ENCODE results near the gene CEACAM1.
"Not testable (repeated sequence)": the region's sequence is repeated elsewhere in the genome, so short reads cannot be mapped to it uniquely, and the experiment has no call there.

CEACAM1 gene

DNA sequence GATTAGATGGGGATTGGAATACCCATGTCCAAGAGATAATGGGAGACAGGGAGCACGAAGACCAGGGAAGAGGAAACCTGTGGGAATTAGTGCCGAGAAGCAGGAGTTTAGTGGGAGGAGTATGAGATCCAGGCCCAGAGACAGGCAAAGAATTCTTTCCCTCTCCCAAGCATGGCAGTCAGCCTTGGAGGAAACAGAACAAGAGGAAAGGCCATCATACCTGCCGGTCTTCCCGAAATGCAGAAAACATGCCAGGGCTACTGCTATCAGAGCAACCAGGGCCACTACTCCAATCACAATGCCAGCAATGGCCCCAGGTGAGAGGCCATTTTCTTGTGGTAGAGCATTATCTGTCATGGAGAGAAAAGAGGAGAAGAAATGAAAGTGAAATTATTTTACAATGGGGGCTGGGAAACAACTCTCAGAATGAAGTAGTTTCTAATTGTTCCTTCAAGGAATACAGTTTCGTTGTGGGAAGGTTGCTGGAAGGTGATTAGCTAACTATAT lies 16.1 kb downstream of the CEACAM1 start:
- DNase-seq (ENCODE audit: low spot score): no peak

DNA sequence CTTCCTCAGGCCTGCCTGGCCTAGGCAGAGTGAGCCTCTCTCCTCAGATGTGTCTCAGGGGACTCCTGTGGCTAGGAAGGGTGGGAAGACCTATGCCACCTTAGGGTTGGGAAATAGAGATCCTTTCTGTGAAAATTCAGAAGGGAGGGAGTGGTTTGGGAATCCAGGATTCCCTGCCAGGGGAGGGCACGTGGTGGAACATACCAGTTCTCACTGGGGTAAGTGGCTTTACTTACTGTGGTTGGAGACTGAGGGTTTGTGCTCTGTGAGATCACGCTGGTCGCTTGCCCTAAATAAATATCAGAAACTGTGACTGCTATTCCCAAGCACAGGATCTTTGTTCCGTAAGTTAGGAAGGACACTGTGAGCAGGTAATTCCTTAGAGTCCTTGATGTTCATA lies 16.9 kb downstream of the CEACAM1 start:
- DNase-seq (ENCODE audit: low spot score): no peak

DNA sequence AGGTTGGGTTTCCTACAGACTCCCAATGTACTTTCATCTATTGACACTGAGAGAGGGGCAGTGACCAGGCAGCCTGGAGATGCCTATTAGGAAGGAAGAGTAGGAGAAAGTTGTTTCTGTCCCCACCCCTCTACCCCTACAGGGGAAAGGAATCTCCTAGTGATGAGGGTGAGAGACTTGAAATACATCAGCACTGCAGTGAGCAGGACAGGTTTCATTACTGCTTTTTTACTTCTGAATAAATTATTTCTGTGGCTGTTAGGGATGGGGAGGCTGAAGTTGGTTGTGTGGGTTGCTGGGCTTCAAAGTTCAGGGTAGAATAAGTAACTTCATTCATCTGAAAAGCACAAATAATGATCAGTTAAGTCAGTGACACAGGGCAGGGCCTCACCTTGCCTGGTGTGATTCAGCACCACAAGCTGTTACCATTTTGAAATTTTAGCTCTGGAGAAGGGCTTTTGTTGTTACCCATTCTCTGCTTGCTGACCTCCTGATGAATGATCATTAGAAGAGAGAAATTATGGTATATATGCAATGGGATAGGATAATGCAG lies 19.3 kb downstream of the CEACAM1 start:
- no peak for DNase-seq (ENCODE audit: low spot score)

DNA sequence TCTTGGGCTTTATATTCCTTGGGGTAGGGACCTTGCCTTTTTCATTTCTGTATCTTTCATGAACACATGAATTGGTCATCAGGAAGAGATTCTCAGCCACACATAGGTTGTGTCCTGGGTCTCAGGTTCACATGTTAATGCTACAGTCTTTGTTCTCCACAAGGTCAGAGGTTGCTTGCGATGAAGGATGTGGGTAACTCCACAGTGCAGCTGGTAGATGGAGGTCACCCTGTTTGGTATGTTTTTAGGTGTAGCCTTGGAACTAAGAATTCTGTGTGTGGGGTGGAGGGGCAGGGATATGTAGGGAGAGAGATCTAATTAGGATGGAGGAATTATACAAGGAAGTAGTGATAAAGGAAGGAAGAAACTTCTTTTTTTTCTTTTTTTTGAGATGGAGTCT lies 23.2 kb downstream of the CEACAM1 start:
- DNase-seq (ENCODE audit: low spot score): no peak

DNA sequence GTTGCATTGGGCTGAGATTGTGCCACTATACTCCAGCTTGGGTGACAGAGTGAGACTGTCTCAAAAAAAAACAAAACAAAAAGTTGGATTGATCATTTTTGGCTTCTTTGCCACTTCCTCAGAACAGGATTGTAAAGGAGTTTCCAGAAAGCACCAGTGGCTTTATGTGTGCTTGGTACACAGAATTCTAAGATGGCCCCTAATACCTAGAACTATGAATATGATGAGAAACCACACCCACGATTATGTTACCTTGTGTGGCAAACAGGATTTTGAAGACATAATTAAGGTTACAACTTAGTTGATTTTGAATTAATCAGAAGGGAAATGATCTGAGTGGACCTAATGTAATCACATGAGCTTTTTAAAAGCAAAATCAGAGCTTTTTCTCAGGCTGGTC lies 26.5 kb downstream of the CEACAM1 start:
- no peak for DNase-seq (ENCODE audit: low spot score)

DNA sequence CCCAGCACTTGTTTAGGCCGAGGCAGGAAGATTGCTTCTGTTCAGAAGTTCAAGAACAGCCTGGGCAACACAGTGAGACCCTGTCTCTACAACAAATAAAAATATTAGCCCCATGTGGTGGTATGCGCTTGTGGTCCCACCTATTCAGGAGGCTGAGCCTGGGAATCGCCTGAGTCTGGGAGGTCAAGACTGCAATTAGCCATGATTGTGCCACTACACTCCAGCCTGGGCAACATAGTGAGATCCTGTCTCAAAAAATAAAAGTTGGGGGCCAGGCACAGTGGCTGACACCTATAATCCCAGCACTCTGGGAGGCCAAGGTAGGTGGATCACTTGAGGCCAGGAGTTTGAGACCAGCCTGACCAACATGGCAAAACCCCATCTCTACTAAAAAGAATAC lies 27.0 kb downstream of the CEACAM1 start:
- DNase-seq (ENCODE audit: low spot score): not testable (repeated sequence)

DNA sequence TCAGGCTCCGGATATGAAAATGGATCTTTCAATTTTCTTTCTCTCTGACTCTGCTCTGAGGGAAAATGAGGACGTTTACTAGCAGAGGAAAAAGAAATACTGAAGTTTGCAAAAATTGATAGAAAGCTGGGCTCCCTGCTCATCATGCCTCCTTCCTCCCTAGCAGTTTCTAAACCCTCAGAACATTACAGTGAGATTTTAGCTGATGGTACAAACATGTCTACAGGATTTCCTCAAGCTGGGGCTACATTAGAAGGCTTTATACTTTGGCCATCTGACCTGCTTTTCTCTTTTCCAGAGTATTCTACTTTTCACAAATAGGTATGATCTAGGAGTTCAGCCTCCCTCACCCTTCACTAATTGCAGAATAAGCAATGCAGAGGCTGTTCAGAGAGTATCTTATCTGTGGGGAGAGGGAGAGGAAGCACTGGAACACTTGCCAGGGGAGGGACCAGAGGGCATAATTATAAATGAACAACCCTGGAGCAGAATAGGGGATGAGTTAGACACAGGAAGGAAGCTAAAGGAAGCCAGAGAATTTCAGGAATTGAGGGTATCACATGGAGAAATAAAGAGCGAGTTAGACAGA lies 30.0 kb downstream of the CEACAM1 start:
- no peak for DNase-seq (ENCODE audit: low spot score)

DNA sequence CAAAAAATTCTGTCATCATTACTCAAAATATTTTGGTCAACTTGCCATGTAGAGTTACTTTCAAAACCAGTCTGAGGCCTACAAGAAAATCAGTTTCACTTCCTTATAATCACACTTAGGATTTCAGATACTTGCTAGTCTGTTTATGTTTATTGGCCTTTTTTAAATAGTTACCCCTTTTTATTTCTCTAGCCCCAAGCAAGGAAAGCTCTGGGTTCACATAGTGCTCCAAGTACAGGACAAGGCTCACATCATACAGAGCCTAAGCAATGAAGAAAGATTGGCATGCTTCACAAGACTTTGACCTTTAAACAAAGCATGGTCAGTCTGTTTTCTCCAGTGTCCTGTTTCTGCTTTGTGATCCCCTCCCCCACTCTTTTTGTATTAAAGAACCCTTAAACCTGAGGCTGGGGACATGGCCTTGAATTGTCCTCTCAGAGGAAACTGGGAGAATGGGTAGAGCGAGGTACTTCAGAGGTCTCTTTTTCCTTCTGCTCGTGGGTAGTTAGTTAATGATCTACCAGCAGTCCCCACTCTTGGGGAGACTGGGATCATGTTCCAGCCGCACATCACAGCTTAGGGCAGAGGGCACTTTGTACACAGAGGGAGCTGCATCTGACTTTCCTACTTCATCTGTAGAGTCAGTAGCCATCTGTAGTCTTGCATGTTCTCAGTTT lies 30.7 kb downstream of the CEACAM1 start:
- no peak for DNase-seq (ENCODE audit: low spot score)

DNA sequence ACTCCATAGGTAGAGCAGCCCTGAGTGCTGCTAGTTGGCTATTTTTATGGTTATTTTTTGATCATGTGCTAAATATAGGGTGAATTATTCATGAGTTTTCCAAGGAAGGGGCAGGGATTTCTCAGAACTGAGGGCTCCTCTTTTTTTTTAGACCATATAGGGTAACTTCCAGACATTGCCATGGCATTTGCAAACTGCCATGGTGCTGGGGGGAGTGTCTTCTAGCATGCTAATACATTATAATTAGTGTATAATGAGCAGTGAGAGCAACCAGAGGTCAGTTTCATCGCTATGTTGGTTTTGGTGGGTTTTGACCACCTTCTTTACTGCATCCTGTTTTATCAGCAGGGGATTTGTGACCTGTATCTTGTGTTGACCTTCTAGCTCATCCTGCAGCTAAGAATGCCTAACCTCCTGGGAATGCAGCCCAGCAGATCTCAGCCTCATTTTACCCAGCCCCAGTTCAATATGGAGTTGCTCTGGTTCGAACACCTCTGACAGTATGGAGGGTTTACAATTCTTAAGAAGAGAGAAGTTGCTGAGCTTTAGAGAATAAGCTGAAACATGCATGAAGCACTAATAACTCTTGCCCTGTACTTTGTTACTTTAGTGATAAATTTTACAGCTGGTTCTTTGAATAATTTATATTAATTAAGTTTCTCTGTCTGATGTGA lies 31.7 kb downstream of the CEACAM1 start:
- DNase-seq (ENCODE audit: low spot score): no peak

DNA sequence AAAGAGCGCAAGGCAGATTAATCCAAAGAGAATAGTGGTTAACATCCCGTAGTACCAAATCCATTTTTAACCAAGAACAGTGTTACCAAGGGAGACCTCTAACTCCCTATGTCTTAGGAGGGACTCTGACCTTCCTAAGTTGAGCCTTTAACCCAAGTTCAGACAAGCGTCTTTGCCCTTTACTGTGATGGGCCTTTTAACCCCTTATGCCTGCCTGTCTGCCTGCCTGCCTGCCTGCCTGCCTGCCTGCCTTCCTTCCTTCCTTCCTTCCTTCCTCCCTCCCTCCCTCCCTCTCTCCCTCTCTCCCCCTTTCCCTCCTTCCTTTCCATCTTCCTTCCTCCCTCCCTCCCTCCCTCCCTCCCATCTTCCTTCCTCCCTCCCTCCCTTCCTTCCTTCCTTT lies 32.6 kb downstream of the CEACAM1 start:
- DNase-seq (ENCODE audit: low spot score): no peak

DNA sequence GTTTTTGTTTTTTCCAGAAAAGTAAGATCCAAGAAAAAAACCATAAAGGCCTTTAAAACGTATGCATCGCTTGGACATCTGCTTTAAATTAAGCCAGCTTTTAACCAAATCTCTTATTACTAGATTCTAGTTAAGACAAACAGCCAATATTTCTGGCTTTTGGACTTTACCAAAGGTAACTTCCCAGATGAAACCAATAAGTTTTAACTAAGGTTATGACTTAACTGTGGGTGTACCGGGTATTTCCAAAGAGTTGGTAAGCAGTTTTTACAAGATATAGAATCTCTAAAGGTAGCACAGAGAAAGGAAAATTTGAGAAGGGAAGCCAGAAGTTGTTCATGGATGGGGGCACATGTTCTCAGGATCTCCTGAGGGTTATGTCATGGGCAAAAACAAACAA lies 34.0 kb downstream of the CEACAM1 start:
- no peak for DNase-seq (ENCODE audit: low spot score)

DNA sequence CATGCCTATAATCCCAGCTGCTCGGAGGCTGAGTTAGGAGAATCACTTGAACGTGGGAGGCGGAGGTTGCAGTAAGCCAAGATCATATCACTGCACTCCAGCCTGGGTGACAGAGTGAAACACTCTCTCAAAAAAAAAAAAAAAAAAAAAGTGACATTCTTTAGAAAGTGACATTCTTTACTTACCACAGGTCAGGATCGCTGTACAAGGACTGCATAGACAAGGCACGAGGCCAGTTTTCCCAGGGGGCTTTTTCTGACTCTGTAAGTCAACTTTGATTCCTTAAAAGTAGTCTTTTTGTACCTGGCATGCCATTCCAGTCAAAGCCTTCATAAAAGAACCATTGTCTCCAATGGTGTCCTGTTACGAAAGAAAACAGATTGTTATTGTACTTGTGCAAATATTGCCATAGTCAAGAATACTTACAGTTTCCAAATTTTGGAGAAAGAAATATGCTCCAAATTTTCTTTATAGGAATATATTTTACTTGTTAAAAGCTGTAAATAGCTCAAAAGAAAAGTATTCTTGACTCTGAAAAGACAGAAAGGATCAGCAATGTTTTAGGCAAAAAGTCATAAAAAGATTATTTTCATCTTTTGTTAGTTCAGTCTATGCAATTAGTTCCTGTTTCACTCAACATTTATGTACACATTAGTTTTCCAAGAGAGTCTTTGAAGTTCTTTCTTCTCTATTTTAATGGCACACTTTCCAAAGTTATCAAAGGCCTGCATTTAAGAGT lies 39.3 kb downstream of the CEACAM1 start:
- no peak for DNase-seq (ENCODE audit: low spot score)

DNA sequence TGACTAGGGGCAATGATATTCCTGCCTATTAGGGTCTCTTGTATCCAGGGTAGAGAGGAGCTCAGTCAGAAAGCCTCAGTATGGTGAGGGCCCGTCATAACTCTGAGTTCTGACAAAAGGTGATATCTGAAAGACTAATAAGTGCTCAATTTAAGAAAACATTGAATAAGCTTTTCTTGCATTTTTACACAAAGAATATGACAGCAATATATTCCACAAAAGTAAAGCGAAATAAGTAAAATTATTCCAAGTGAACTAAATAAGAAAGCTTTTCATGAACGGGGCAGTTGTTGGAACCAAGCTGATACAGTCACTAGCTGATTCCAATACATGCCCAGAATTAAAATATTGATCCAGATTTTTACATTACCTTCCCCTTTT lies 40.5 kb downstream of the CEACAM1 start:
- no peak for DNase-seq (ENCODE audit: low spot score)

DNA sequence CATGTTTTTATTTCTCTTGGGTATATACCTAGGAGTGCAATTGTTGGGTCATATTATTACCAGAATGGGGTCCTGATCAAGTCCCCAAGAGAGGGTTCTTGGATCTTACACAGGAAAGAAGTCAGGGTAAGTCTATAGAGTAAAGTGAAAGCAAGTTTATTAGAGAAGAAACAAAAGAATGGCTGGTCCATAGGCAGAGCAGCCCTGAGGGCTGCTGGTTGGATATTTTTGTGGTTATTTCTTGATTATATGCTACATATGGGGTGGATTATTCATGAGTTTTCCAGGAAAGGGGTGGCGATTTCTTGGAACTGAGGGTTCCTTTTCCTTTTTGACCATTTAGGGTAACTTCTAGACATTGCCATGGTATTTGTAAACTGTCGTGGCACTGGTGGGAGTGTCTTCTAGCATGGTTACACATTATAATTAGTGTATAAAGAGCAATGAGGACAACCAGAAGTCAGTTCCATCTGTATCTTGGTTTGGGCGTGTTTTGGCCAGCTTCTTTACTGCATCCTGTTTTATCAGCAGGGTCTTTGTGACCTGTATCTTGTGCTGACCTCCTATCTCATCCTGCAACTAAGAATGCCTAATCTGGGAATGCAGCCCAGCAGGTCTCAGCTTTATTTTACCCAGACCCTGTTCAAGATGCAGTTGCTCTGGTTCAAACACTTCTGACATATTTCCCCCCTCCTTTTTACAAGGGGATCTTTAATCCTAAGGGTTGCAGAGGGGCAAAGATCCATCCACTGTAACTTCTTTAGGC lies 41.1 kb downstream of the CEACAM1 start:
- DNase-seq (ENCODE audit: low spot score): no peak

DNA sequence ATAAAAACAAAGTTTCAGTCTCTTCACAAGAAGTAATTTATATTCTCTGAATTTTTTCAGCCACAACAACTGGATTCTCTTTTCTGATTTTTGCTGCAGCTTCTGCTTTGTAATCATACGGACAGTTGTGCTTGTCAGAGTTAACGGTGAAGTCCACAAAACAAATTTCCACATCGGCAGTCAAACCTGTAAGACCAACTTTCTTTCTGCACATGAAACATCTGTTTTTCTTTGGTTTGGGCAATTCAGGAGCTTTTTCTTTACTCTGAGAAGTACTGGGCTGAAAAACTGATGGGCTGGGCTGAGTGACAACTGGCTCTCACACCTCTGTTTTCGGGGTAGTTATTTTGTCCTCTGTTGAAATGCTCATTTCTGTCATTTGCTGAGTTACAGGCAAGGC lies 43.2 kb downstream of the CEACAM1 start:
- not testable (repeated sequence) for DNase-seq (ENCODE audit: low spot score)

DNA sequence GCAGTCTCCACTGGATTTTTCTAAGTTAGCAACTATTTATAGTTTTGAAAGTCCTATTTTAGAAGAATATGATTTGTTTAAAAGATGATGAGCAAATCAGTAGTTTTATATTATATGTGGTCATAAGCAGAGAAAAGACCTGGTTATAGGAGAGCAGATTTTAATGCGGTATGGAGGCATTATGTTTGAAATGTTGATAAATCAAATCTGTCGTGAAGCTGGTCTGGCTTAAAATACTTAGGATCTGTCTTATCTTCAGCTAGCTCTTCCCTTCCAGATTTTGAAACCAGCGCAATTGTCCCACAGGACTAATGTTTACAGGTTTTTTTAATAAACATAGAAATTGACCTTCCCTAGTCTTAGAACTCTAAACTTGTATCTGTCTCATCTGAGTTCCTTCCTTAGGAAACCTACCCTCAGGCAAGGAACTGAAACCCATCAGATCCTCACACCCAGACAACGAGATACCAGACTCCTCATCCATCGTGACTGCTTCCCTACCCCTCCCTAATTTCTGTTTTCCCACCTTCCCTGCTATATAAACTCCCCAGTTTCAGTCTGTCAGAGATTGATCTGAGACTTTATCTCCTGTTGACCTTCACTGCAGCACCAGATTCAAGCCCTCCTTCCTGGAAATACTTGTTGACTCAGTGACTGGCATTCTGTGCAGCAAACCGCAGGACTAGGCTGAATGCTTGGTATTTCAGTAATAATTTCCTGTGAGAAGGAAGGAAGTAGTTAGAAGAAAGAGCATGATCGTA lies 47.8 kb downstream of the CEACAM1 start:
- no peak for DNase-seq (ENCODE audit: low spot score)

DNA sequence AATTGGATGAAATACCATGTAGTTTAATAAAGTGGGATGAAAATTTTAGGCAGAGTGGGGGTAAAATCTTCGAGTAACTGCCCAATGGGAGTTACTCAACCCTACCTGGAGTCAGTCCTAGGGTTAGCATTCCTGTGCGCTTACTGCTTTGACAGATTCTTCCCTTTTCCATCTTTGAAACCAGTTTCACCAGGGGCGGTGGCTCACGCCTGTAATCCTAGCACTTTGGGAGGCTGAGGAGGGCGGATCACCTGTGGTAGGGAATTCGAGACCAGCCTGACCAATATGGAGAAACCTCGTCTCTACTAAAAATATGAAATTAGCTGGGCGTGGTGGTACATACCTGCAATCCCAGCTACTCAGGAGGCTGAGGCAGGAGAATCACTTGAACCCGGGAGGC lies 48.5 kb downstream of the CEACAM1 start:
- DNase-seq (ENCODE audit: low spot score): no peak

DNA sequence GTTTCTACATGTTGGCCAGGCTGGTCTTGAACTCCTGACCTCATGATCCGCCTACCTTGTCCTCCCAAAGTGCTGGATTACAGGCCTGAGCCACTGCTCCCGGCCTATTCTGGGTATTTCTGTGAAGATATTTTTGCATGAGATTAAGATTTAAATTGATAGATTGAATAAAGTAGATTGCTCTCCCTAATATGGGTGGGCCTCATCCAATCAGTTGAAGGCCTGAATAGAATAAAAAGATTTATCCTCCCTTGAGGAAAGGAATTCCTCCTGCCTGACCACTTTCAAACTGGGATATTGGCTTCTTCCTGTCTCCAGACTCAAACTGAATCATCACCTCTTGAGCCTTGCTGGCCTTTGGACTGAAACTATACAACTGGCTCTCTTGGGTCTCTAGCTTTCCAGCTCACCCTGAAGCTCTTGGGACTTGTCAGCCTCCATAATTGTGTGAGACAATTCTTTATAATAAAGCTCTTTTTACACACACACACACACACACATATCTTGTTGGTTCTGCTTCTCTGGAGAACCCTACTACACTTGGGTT lies 49.4 kb downstream of the CEACAM1 start:
- DNase-seq (ENCODE audit: low spot score): no peak

DNA sequence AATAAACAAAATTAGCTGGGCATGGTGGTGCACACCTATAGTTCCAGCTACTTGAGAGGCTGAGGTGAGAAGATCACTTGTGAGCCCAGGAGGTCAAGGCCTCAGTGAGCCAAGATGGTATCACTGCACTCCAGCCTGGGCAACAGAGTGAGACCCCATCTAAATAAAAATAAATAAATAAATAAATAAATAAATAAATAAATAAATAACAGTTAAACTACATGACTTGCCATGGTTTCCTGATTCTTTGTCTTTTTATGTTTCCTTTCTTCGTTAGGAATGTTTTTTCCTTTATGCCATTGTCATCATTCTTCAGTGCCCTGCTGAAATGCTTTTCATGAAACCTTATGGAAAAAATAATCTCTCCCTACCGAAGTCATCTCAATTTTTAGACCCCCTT lies 50.3 kb downstream of the CEACAM1 start:
- no peak for DNase-seq (ENCODE audit: low spot score)

DNA sequence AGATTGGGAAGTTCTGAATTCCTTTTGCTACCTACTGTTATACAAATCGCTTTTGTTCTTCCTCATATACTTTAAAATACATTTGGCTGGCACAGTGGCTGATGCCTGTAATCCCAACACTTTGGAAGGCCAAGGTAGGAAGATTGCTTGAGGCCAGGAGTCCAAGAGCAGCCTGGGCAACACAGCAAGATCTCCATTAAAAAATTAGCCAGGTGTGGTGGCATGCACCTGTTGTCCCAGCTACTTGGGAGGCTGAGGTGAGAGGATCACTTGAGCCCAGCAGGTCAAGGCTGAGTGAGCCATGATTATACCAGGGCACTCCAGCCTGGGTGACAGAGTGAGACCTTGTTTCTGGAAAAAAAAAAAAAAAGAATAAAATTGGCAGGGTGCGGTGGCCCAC lies 51.2 kb downstream of the CEACAM1 start:
- DNase-seq (ENCODE audit: low spot score): no peak
